HUES6 (cell line): ENCODE data around the gene ADAMTSL2.

Source experiments
- H3K27ac ChIP-seq: 2 replicates; pipeline ENCODE4 v1.7.0; 2013; ENCODE audit warnings: low read depth, mild to moderate bottlenecking, low read length, inconsistent platforms
- H3K27me3 ChIP-seq: 2 replicates; pipeline ENCODE4 v1.6.1; 2013; ENCODE audit warnings: low read length; ENCODE audit not compliant: control insufficient read depth, insufficient read depth
- H3K36me3 ChIP-seq: 2 replicates; pipeline ENCODE4 v1.6.1; 2013; ENCODE audit warnings: low read length; ENCODE audit not compliant: control insufficient read depth, insufficient read depth
- H3K4me1 ChIP-seq: 2 replicates; pipeline ENCODE4 v1.6.1; 2013; ENCODE audit warnings: low read length; ENCODE audit not compliant: control insufficient read depth, insufficient read depth
- H3K4me3 ChIP-seq: 2 replicates; pipeline ENCODE4 v1.5.1; 2013; ENCODE audit warnings: low read depth, low read length
- H3K9ac ChIP-seq: one replicate; pipeline ENCODE4 v1.6.1; 2013; ENCODE audit warnings: mild to moderate bottlenecking, low read length
- H3K9me3 ChIP-seq: 2 replicates; pipeline ENCODE4 v1.6.1; 2013; ENCODE audit warnings: low read depth, low read length; ENCODE audit not compliant: control insufficient read depth, insufficient read depth

Gene ADAMTSL2

GRCh38 chr9:133493428-133493827 lies 41.1 kb upstream of the ADAMTSL2 start:
- H3K27me3 ChIP-seq, result no peaks in the 10 kb centered on the region

DNA sequence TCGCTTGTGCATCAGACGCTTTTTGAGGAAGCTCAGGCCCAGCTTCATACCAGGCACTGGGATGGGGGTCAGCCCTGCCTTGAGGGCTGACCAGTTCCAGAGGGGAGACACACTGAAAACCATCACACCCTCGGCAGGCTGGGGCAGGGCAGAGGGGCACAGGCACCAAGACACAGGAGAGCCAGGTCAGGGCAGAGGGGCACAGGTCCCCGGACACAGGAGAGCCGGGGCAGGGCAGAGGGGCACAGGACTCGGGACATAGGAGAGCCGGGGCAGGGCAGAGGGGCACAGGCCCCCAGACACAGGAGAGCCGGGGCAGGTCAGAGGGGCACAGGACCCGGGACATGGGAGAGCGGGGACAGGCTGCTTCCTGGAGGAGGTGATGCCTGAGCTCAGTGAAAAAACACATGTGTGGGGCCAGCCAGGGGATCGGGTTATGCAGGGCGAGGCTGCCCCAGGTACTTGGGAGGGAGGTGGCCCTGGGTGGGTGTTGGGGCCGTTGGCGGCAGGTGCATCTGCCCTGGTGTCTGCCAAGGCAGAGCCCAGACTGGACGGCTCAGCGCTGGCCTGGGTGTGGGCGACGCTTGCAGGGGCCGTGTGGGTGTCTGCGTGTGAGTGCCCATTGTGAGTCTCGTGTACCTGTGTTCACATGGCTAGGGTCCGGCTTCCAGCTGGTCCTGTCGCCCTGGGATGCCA lies 40.5 kb upstream of the ADAMTSL2 start:
- no peak overlapping the region for H3K27ac ChIP-seq
- H3K9me3 ChIP-seq, result no peaks in the 10 kb centered on the region
- no peaks in the 10 kb centered on the region for H3K4me1 ChIP-seq
- no peak overlapping the region for H3K9ac ChIP-seq
- no peaks in the 10 kb centered on the region for H3K27me3 ChIP-seq
- H3K4me3 ChIP-seq, result no peak overlapping the region
- no peaks in the 10 kb centered on the region for H3K36me3 ChIP-seq

More at GRCh38 chr9:133493428-133493827, 41.1 kb upstream of the ADAMTSL2 start:
- no peaks in the 10 kb centered on the region for H3K4me1 ChIP-seq
- no peak overlapping the region for H3K9ac ChIP-seq
- H3K36me3 ChIP-seq, result no peaks in the 10 kb centered on the region
- H3K27ac ChIP-seq, result no peak overlapping the region
- H3K4me3 ChIP-seq, result no peak overlapping the region
- H3K9me3 ChIP-seq, result no peaks in the 10 kb centered on the region

DNA sequence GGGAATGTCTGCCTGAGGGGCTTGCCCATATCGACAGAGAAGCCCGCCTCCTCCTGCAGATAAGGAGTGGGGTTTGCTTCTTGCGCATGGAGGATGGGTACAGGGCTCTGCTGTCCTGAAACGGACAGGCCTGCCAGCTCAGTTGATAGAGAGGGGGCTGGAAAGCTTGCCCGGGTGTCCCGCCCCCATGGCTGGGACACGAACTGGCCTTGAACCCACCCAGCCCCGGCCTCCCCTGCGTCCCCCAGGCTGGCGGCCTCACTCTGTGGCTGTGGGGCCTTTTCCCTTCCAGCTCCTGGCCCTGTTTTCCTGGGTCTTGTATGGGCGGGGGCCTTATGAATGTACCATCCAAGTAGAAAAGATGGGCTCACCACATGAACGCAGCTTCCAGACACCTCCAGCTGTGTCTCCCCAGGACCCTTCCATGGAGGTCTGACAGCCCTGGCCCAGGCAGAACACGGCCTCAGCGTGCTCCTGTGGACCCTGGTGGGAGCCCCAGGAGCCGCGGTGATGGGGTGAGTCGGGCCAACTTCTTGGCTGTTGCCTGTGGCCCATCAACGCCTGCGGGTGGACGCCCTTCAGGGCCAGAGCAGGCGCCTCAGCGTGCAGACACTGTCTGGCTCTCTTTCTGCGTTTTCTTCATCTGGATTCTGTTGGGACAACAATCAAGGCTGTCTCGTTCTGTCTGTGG lies 39.7 kb upstream of the ADAMTSL2 start:
- H3K36me3 ChIP-seq, result no peaks in the 10 kb centered on the region
- no peaks in the 10 kb centered on the region for H3K4me1 ChIP-seq
- H3K4me3 ChIP-seq, result no peak overlapping the region
- H3K27ac ChIP-seq, result no peak overlapping the region
- no peak overlapping the region for H3K9ac ChIP-seq
- no peaks in the 10 kb centered on the region for H3K9me3 ChIP-seq
- H3K27me3 ChIP-seq, result no peaks in the 10 kb centered on the region

GRCh38 chr9:133495327-133496293 lies 38.9 kb upstream of the ADAMTSL2 start:
- Histone ChIP-seq H3K36me3 (no peaks in the 10 kb centered on the region), H3K9ac (no peak overlapping the region), H3K4me1 (no peaks in the 10 kb centered on the region), H3K9me3 (no peaks in the 10 kb centered on the region), H3K4me3 (no peak overlapping the region), H3K27me3 (no peaks in the 10 kb centered on the region), H3K27ac (no peak overlapping the region)

DNA sequence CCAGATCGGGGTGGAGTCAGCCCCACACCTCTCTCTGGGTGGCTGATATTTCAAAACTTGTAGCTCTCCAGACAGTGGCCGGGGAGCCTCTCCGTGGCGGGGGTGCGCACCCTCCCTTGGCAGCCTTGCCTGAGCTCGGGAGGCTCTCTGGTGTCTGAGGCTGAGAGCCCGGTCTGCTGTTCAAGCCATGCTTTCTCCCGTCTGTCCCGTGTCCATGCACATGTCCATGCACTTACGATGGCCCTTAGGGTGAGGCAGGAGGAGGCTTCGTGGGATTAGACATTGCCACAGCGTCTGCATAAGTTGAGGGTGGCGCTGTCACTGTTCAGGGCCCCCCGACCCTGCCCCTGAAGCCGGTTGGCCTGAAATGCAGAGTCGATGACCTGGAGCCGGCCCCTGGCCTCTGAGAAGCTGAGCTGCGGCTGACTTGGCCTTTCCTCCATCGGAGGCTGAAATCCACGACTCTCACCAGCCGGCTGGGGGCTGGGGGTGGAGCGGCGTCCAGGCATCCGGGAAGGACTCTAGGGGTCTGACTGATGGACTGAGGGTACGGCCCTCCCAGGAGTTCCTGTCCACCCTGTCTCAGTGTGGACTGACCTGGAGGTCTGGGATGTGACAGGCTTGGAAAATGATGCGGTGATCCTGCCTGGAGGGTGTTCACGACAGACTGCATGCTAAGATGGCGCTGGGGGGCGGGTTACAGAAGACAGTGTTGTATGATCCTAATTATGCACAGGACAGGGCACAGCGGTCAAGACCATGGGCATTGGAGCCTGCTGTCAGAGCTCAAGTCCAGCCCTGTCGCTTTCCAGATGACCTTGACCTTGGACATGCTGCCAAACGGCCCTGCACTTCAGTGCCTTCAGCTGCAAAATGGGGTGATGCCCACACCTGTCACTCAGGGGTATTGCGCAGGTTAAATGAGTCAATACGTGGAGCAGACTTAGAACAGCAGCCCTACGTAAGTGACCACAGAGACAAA lies 37.4 kb upstream of the ADAMTSL2 start:
- no peaks in the 10 kb centered on the region for H3K4me1 ChIP-seq
- peaks cover 11% of the 10 kb centered on the region for H3K9me3 ChIP-seq
- no peaks in the 10 kb centered on the region for H3K36me3 ChIP-seq
- no peak overlapping the region for H3K9ac ChIP-seq
- no peaks in the 10 kb centered on the region for H3K27me3 ChIP-seq
- H3K27ac ChIP-seq, result no peak overlapping the region
- no peak overlapping the region for H3K4me3 ChIP-seq

- Histone ChIP-seq H3K4me1 (no peaks in the 10 kb centered on the region), H3K36me3 (no peaks in the 10 kb centered on the region), H3K27me3 (no peaks in the 10 kb centered on the region), H3K27ac (no peak overlapping the region), H3K9ac (no peak overlapping the region), H3K9me3 (peaks cover 20% of the 10 kb centered on the region), H3K4me3 (no peak overlapping the region)
Observed at GRCh38 chr9:133499132-133499891, 35.2 kb upstream of the ADAMTSL2 start.

- no peaks in the 10 kb centered on the region for H3K27me3 ChIP-seq
Observed at GRCh38 chr9:133499892-133500270, 34.6 kb upstream of the ADAMTSL2 start.

DNA sequence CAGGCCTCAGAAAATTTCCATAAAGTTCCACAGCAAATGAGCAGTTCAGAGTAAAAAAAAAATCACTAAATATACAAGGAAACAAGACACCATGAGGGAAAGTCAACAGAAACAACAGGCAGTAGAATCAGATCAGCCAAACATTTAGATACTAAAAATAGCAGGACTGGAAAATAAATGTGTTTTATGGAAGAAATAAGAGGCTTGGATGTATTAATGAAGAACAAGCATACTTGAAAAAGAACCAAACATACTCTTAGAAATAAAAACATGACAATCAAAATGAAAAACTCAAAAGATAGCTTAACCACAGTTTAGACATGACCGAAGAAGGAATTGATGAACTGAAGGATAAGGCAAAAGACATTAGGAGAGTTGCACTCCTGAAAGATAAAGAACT lies 32.4 kb upstream of the ADAMTSL2 start:
- Histone ChIP-seq H3K4me3 (no peak overlapping the region), H3K27ac (no peak overlapping the region), H3K36me3 (no peaks in the 10 kb centered on the region), H3K27me3 (no peaks in the 10 kb centered on the region), H3K9ac (no peak overlapping the region), H3K9me3 (peaks cover 20% of the 10 kb centered on the region), H3K4me1 (no peaks in the 10 kb centered on the region; the same call in 1 of the 2 replicates)

More at GRCh38 chr9:133499892-133500270, 34.6 kb upstream of the ADAMTSL2 start:
- Histone ChIP-seq H3K27ac (no peak overlapping the region), H3K9me3 (peaks cover 20% of the 10 kb centered on the region), H3K36me3 (no peaks in the 10 kb centered on the region), H3K9ac (no peak overlapping the region), H3K4me3 (no peak overlapping the region), H3K4me1 (no peaks in the 10 kb centered on the region)

GRCh38 chr9:133505186-133505830 lies 29.2 kb upstream of the ADAMTSL2 start:
- peaks cover 20% of the 10 kb centered on the region for H3K9me3 ChIP-seq
- no peaks in the 10 kb centered on the region for H3K36me3 ChIP-seq
- no peak overlapping the region for H3K4me3 ChIP-seq
- no peak overlapping the region for H3K27ac ChIP-seq
- H3K9ac ChIP-seq, result no peak overlapping the region
- H3K4me1 ChIP-seq, result peaks cover 12% of the 10 kb centered on the region
- H3K27me3 ChIP-seq, result no peaks in the 10 kb centered on the region
